Activated CD4-positive, CD25-positive, alpha-beta regulatory T cell treated with anti-CD3 and anti-CD28 coated beads, Interleukin-2, amount 50 U/mL, for 72 hours (primary cell): ENCODE data around the gene FOXG1.

Source experiments
- DNase-seq: peaks from one replicate; pipeline ENCODE4 v3.0.0; 2021

Gene FOXG1

GRCh38 chr14:28762303-28762954 is 4.2 kb upstream of the FOXG1 start:
- no peak for DNase-seq

GRCh38 chr14:28762955-28763326 is 3.6 kb upstream of the FOXG1 start:
- DNase-seq: no peak

GRCh38 chr14:28763751-28764256 is 2.8 kb upstream of the FOXG1 start:
- no peak for DNase-seq

GRCh38 chr14:28764257-28765160 is 2.1 kb upstream of the FOXG1 start:
- DNase-seq: no peak

- DNase-seq: no peak
Measured at GRCh38 chr14:28765169-28765830, 1.3 kb upstream of the FOXG1 start.

- no peak for DNase-seq
Measured at GRCh38 chr14:28765831-28766468, 637 bp upstream of the FOXG1 start.

GRCh38 chr14:28767030-28767852 is 654 bp downstream of the FOXG1 start:
- DNase-seq: no peak

GRCh38 chr14:28767853-28768741 is 1.5 kb downstream of the FOXG1 start:
- DNase-seq: no peak

GRCh38 chr14:28769276-28769880 is 2.8 kb downstream of the FOXG1 start:
- no peak for DNase-seq

- no peak for DNase-seq
Measured at GRCh38 chr14:28770061-28770460, 3.5 kb downstream of the FOXG1 start.

- DNase-seq: no peak
Measured at GRCh38 chr14:28770630-28771029, 4.0 kb downstream of the FOXG1 start.

- DNase-seq: no peak
Measured at GRCh38 chr14:28771168-28771567, 4.6 kb downstream of the FOXG1 start.

GRCh38 chr14:28772613-28773012 is 6.0 kb downstream of the FOXG1 start:
- no peak for DNase-seq

- DNase-seq: no peak
Measured at GRCh38 chr14:28773176-28773575, 6.6 kb downstream of the FOXG1 start.

- DNase-seq: no peak
Measured at GRCh38 chr14:28773861-28774691, 7.5 kb downstream of the FOXG1 start.

- DNase-seq: no peak
Measured at GRCh38 chr14:28774764-28775735, 8.5 kb downstream of the FOXG1 start.

- DNase-seq: no peak
Measured at GRCh38 chr14:28776482-28777266, 10.1 kb downstream of the FOXG1 start.
